HG02840 (cell line): ENCODE measurements around the gene COA8.
"Not testable (repeated sequence)": the region's sequence is repeated elsewhere in the genome, so short reads cannot be mapped to it uniquely, and the experiment has no call there.

Source experiments
- ATAC-seq: cut with Tn5 transposase; IDR thresholded peaks from one replicate; pipeline ENCODE4 v1.9.1; 2021; ENCODE audit warnings: mild to moderate bottlenecking, moderate library complexity, moderate number of reproducible peaks; ENCODE audit not compliant: unreplicated experiment, low FRiP score

Gene COA8

DNA sequence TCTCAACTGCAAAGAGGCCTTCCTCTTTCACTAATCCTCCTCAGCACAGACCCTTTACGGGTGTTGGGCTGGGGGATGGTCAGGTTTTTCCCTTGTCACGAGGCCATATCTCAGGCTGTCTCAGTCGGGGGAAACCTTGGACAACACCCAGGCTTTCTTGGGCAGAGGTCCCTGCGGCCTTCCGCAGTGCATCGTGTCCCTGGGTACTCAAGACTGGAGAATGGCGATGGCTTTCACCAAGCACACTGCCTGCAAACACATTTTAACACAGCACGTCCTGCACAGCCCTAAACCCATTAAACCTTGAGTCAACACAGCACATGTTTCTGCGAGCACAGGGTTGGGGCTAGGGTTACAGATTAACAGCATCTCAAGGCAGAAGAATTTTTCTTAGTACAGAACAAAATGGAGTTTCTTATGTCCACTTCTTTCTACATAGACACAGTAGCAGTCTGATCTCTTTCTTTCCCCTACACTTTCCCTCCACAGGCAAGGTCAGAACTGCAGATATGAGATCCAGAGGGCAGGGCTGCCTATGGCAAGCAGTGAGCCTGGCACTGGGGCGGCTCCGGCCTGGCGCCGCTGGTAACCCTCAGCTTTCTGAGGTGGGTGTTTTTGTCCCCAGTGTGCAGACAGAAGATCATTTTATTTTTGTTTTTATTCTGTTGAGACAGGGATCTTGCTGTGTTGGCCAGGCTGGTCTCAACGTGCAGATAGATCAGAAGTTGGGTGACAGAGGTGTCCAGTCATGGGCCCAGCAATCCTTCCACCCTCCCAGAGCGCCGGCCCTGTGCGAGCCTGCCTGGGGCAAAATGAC lies 37.1 kb upstream of the COA8 start:
- not testable (repeated sequence) for ATAC-seq

DNA sequence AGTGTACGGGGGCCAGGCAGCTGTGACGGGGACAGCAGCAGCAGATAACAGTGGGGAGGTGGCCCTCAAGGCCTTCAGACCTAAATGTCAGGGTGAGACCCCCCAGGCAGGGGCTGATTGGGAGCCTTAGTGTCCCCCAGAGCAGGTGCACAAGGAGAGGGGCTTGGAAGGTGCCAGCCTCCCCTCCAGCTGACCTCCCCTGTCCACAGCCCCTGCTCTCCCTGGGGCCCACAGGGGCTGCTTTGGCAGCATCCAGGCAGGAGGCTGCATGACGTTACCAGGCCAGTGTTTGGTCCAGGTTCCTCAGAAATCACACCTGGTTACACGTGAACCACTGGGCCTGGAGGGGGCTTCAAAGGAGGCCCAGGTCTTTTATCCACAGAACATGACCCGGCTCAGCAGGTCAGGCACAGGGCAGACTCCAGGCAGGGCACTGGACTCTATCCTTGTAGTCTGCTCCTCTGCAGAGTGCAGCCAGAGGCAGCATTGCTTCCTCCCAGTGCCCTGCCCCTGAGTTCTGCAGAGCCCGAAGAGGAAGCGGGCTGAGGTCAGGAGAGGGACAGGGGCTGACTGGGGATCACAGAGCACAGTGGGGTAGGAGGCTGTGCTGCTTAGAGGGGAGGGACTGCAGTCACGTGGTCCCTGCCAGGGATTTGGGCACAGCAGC lies 36.4 kb upstream of the COA8 start:
- no peak for ATAC-seq

DNA sequence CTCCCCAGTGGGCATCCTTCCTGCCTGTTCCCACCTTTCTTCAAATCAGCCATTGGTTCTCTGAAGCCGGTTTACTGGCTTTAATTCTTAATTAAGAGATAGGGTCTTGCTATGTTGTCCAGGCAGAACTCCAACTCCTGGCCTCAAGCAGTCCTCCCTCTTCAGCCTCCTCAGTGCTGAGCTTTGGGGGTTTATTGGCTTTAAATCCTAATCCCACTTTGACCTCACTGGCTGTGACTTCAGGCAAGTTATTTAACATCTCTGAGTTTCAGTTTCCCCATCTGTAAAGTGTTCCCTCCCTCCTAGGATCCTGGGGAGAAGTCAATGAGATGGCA lies 35.9 kb upstream of the COA8 start:
- ATAC-seq: no peak

DNA sequence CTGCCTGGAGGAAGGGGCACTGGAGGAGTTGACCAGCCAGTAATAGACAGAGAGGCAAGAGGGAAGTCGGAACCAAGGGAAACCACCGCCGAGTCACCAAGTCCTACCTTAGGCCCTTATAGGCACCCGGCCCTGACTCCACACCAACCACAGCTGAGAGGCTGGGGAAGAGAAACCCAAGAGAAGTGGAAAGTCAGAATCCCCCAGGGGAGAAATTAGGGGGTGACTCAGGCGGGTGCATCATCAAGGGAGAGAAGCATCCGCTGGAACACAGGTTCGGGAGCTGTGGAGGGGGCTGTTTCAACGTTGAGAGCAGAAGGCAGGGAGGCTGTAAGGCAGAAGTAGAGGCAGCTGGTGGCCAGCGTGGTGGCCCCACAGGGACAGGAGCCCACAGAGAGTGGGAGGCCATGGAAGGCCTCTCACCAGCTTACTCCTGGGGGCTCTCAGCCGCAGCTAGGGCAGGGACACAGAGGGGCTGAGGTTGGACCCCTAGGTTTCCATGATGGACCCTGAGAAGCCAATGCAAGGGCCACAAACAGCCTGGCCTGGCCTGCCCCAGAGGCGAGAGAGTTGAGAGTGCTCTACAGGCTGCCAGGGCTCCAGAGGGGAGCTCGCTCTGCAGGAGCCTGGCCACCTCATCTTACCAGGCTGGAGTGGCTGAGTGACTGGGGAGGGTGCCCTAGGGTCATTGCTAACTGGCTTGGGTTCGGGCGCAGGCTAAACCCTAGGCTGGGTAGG lies 35.2 kb upstream of the COA8 start:
- no peak for ATAC-seq

DNA sequence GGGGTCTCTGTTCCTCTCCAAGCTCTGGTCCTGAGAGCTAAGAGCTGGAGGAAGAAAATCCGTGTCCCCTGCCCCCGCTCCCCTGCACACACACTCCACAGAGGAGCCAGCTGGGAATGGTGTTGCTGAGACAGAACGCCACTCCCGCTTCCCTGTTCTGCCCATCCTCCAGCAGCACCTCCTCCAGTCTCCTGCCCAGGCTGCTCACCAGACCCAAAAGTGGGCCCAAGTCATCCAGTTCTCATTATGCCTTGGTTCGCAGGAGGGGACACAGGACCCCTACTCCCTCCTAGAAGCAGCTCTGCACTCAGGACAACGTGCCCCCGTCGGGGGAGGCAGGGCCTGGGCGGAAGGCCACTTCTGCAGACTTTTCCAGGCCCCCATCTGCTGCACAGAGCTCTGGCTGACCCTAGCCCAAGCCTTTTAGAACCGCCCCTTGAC lies 34.6 kb upstream of the COA8 start:
- ATAC-seq: no peak

DNA sequence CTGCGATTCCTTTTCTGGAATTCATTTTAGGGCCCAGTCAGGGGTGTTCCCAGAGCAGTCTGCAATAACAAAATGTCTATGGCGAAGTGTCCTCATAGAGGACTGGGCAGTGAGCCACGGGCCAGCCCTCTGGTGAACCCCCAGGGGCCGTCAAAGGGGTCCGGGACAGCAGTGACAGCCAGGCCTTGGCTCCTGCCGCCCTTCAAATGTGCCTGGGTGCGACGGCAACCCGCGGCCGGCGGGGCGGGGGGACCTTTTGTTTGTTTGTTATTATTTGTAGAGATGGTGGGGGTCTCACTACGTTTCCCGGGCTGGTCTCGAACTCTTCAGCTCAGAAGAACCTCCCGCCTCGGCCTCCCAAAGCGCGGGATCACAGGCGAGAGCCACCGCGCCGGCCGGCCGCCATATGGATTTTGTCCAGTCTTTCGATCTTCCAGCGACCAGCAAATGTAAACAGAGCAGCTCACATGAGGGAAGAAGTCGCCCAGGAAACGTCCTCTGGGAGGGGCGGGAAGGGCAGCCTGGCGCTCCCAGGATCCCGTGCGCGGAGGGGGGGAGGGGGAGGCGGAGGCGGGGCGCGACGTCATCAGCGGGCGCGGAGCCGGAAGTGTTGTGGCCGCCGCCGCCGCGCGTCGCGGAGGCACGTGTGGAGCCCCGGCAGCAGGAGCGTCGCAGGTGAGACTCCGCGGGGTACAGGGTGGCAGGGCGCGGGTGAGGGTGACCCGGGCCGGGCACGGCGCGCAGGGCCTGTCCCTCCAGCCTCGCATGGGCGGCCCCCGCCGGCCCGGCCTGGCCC lies 34.0 kb upstream of the COA8 start, which contains the start of gene TRMT61A:
Gene TRMT61A, plus strand, starts transcription at position 610 of the 796 bp plus-strand sequence. CDS start 783 bp downstream, outside the sequence.
- ATAC-seq: peak; percentile 42

DNA sequence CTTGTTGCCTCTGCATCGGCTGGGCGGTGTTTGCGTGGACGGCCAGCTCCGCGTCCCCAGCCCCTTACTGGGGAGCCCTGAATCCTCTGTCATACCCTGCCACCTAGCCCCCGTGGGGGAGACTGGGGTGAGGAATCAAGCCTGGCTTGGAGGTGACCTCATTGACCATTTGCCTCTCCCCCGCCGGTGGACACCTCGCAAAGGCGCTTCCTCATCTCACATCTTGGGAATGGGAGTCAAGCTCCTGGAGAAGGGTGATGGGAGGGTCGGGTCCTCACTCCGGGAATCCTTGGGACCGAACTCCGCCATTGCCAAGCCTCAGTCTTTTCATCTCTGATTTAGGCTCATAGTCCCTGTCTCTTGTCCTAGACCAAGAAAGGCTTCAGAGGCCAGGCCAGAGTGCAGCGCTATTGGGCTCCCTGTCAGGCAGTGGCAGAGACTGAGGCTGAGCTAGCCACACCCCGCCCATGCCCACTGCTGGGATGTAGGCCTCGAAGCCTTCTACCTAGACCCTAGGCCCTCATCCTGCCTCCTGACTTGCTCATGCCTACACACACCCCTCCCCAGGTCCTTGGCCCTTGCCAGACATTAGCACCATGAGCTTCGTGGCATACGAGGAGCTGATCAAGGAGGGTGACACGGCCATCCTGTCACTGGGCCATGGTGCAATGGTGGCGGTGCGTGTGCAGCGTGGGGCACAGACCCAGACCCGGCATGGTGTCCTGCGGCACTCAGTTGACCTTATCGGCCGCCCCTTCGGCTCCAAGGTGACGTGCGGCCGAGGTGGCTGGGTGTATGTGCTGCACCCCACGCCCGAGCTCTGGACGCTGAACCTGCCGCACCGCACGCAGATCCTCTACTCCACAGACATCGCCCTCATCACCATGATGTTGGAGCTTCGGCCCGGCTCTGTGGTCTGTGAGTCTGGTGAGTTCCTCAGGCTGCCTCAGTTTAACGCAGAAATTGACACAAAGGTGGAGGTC lies 33.1 kb upstream of the COA8 start:
- ATAC-seq: no peak

DNA sequence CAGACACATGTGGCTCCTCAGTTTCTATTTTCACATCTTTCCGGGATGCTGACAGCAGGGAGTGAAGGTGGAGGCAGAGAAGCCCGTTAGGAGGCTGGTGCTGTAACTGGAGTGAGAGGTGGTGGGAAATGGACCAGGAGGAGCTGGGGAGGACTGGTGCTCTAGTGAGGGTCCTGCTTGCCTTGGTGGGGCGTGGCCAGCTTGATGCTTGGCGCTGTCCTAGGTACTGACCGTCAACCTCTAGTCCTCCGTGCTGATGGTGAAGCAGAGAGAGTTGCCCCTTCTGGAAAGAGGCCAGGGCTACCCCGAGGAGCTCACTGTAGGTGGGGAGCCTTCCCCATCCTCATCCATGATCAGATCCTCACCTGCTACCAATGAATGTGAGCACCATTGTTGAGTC lies 32.4 kb upstream of the COA8 start:
- no peak for ATAC-seq

DNA sequence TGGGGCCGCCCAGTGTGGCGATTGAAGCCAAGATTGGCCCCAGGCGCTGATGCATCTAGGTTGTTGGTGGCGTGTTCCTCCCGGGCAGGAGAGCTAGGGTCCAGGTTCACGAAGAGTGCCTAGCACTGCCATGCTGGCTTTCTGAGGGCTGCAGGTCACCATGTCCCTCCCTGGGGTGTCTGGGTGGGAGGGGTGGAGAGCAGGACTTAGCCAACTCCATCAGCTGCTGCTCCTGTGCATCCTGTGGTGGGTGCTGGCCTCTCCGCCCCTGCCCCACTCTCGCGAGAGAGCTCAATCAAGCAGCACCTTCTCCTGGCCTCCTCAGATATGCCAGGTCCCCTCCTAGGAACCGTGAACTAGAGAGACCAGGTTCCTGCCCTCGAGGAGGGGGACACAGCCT lies 31.9 kb upstream of the COA8 start:
- no peak for ATAC-seq

DNA sequence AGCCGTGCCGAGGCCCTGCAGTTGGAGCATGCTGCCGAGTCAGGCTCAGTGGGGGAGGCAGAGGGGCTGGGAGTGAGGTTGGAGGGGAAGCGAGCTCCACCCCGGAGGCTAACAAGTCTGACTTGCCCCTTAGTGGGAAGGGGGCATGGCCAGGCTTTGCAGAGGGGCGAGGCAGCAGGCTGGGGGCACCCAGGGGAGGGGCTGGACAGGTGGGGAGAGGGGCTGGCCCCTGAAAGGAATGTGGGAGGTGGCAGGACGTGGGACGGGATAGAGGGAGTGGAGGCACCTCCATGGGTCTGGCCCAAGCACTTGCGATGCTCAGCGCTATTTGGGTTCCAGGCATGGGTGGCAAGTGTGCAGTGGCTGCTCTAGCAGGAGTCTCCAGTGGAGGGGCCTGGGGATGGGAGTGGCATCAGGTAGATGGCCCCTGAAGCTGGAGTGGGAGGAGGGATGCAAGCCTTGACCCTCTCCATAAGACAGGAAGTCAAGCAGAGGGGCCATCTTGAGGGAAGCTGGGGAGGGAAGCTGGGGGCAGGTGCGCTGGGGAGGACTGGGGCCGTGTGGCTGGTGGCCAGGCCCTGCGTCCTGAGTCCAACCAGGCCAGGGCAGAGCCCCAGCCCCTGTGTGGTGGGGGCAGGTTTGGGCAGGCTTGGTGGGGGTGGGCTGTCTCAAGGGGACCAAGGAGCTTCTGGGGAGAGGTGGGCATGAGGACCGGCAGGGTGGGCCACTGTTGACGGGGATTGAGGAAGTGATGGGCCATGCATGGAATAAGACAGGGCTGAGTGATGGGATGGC lies 31.1 kb upstream of the COA8 start:
- no peak for ATAC-seq

DNA sequence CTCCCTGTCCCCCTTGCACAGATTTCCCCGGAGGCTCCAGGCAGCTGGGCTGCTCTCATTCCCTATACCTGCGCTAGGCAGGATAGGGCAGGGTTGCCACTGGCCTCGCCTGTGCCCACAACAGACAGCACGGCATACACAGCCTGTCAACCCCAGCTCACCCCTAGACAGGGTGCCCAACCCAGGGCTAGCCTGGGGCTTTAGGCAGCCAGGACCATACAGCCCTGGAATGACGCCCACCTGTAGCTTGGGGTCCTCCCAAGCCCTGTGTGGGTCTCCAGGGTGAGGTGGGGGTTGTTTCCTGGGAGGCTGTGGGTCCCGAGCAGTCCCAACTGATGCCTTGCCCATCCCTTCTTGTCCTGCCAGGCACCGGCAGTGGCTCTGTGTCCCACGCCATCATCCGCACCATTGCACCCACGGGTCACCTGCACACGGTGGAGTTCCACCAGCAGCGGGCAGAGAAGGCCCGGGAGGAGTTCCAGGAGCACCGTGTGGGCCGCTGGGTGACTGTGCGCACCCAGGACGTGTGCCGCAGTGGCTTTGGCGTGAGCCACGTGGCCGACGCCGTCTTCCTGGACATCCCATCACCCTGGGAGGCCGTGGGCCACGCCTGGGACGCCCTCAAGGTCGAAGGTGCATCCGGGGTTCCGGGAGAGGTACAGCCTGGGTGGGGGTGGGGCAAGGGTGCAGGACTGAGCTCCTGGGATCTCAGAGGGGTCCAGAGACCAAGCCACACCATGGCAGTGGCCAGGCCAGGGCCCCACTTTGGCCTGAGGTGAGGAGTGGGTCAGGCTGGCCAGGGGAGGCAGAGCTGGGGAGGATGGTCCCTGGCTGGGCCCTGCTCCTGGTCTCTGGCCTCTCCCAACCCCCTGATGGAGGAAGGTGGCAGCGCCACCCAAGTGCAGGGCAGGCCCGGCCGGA lies 30.3 kb upstream of the COA8 start:
- ATAC-seq: no peak

DNA sequence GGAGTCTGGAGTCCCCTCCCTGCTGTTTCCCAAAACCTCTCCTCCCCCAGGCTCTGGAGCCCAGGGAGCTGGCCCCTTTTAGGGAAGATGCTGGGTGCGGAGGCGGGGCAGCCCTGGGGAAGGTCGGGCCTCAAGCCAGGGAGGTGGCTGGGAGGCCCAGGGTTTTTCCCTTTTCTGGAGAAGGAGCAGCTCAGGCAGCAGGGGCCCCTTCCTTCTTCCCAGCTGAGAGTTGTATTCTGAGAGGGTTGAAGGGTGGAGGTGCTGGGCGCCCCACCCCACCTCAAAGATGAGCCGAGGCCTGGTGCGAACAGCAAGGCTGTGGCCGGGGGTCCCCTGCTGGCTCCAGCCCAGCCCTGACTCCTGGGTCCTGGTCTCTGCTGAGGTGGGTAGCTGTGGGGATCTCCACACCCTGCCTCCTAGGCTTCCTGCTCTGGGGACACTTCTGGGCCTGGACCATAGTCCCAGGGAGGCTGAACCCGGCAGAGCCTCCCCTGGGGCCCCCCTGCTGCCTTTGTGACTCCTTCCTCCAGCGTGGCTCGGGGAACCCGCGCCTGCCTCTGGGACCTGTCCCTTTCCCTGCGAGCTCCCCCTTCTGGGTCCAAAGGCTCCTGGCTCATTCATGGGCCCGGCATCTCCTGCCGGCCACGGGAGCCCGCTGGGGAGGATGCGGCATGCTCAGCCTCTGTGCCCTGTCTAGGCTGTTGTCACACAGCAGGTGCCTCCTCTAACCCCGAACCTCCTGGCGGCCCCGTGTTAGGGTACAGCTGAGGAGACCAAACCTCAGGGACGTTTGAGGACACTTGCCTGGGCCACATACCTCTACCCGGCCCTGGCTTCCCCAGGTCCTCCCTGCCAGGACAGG lies 29.4 kb upstream of the COA8 start:
- no peak for ATAC-seq

DNA sequence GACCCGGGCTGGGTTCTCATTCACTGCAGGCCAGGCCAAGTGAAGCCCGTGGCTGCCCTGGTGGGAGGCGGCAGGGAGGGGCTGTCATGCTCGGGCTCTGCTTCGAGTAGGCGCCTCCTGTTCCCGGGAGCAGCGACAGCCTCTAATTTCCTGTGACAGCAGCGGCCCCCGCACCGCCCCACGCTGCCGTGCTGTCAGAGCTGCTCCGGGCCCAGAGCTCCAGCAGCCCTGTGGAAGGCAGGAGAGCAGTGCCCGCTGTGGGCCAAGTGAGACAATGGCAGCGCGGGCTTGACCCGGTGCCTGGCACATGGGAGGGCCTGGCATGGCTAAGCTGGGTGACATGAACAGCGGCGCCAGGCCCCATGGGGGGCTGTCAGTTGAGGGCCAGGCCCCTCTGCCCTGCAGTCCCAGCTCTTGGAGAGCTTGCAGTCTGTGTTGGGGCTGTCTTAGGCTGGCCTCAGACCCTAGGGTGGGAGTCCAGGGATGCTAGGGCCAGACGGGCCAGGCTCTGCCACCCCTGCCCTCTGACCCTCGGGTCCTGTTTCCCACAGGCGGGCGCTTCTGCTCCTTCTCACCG lies 28.7 kb upstream of the COA8 start:
- no peak for ATAC-seq

DNA sequence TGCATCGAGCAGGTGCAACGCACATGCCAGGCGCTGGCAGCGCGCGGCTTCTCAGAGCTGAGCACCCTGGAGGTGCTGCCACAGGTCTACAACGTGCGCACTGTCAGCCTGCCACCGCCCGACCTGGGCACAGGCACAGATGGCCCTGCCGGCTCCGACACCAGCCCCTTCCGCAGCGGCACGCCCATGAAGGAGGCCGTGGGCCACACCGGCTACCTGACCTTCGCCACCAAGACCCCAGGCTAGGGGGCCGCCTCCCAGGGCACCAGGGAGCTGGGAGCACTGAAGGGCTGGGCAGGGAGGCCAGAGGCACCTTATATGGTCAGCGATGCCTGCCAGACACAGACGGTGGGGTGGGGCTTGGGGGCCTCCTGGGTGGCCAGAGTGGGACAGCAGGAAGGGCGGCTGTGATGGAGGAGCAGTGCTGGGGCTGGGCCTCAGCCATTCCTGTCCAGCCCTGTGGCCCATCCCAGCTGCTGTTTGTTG lies 28.1 kb upstream of the COA8 start:
- no peak for ATAC-seq

DNA sequence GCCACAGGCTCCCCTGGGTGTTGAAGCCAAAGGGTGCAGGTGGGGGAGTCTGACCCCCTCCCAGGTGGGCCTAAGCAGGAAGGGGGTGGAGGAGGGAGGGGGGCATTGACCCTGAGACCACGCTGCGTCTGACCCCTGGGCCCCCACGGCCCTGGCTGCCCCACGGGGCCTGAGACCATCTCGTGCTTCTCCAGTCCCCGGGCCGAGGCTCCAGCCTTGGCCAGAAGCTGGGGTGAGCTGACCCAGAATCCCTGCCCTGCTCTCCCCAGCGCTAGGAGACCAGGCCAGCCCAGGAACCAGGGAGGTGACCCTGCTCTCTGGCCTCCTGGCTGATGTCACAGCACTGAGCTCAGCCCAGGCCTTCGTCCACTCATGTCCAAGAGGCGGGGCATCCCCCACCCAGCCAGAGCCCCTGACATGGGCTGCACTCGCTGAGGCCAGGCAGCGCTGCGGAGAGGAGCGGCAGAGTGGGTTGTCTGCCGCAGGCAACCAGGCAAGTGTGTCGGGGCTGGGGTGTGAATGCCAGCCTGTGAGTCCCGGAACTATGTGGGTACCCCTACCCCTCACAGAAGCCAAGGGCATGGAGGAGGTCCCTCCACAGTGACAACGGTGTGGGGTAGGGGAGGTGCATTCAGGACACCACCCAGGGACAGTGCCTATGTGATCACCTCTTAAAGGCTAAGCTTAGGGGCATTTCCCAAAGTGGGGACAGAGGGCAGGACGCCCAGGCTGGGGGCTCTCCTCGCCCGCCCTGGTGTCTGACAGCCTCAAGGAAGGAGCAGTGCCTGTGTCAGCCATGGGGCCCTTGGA lies 27.5 kb upstream of the COA8 start:
- ATAC-seq: no peak
